ENCODE results near the gene AWAT2.

GRCh38 chrX:70039758-70040157 lies 10.0 kb downstream of the AWAT2 start:
- no peak for TF ChIP-seq CTCF (tag by site-specific recombination; IDR thresholded peaks at IDR 0.05)
- no peak for TF ChIP-seq KLF1 (tag by site-specific recombination; IDR thresholded peaks at IDR 0.05)
- TF ChIP-seq KLF16 (tag by site-specific recombination; IDR thresholded peaks at IDR 0.05) = no peak
- TF ChIP-seq ZNF2 (tag by site-specific recombination; IDR thresholded peaks at IDR 0.05) = no peak
- TF ChIP-seq ZNF211 (tag by site-specific recombination; IDR thresholded peaks at IDR 0.05; ENCODE audit: low read depth) = no peak
- no peak for TF ChIP-seq BCL11B (tag by site-specific recombination; IDR thresholded peaks at IDR 0.05; ENCODE audit: low read depth)
- TF ChIP-seq ZNF561 (tag by site-specific recombination; IDR thresholded peaks at IDR 0.05; ENCODE audit: borderline replicate concordance) = no peak
- TF ChIP-seq BCL11A (tag by site-specific recombination; IDR thresholded peaks at IDR 0.05; ENCODE audit: low read depth) = no peak
- TF ChIP-seq REST (tag by site-specific recombination; IDR thresholded peaks at IDR 0.05) = no peak
- no peak for TF ChIP-seq KLF7 (tag by site-specific recombination; IDR thresholded peaks at IDR 0.05; ENCODE audit: borderline replicate concordance)
- no peak for TF ChIP-seq ZNF701 (tag by site-specific recombination; IDR thresholded peaks at IDR 0.05)
- no peak for TF ChIP-seq KLF9 (tag by site-specific recombination; IDR thresholded peaks at IDR 0.05; ENCODE audit: low read depth)
- no peak for TF ChIP-seq ZNF785 (tag by site-specific recombination; IDR thresholded peaks at IDR 0.05)

All from HEK293 (cell line).